Measurements from ENCODE around the gene RPL26. TPM values are rescaled to one million over a fixed set of nuclear protein-coding genes. Genes with fewer than 3 reads are reported as not detected.
"Not testable (repeated sequence)": the region's sequence is repeated elsewhere in the genome, so short reads cannot be mapped to it uniquely, and the experiment has no call there.

Gene RPL26
- total RNA-seq, 2 donors from 2014 or later = 1,739 to 2,129 TPM

GRCh38 chr17:8376271-8377067 lies 6.5 kb downstream of the RPL26 start, which contains the start of gene KRABD2:
Gene KRABD2 (minus strand): TSS chr17:8376704.
- peaks cover 10% of the 10 kb centered on the region for H3K4me1 ChIP-seq (ENCODE audit: control insufficient read depth, insufficient read depth, low read length)
- Mint-ChIP-seq H3K27ac (peak within 1 kb of the TSS; percentile 94), H3K4me3 (peak within 1 kb of the TSS; percentile 82), H3K4me1 (peaks cover 21% of the 10 kb centered on the region), H3K9me3 (peaks cover 4% of the 10 kb centered on the region), H3K27me3 (ENCODE audit: insufficient read depth) (no peaks in the 10 kb centered on the region), H3K36me3 (ENCODE audit: low read depth) (peaks cover 71% of the 10 kb centered on the region)
- WGBS, 2 experiments (ENCODE audit: insufficient coverage in 1 of 2, insufficient read length in 1 of 2) = 12 to 29% methylated on average over 11 to 41 of the region's 41 CpGs
- no peaks in the 10 kb centered on the region for H3K27me3 ChIP-seq (ENCODE audit: control insufficient read depth, insufficient read depth, low read length, poor library complexity, severe bottlenecking)
- H3K9ac ChIP-seq (ENCODE audit: extremely low read depth, low read length, poor library complexity, severe bottlenecking) = peak within 1 kb of the TSS; percentile 61
- H3K27ac ChIP-seq (ENCODE audit: low read depth, low read length) = peak within 1 kb of the TSS; percentile 80
- peak; percentile 77 for TF ChIP-seq CTCF (conservative IDR thresholded peaks at IDR 0.05)
- peak within 1 kb of the TSS; percentile 77 for H3K4me3 ChIP-seq (ENCODE audit: low read length)
- peak; percentile 99 for DNase-seq
- peaks cover 49% of the 10 kb centered on the region for H3K36me3 ChIP-seq (ENCODE audit: control insufficient read depth, insufficient read depth, low read length)
- no peaks in the 10 kb centered on the region for H3K9me3 ChIP-seq (ENCODE audit: control insufficient read depth, low read length)

GRCh38 chr17:8375738-8376259 lies 7.2 kb downstream of the RPL26 start:
- DNase-seq = peak; percentile 63
- peaks cover 42% of the 10 kb centered on the region for H3K36me3 ChIP-seq (ENCODE audit: control insufficient read depth, insufficient read depth, low read length)
- H3K27ac Mint-ChIP-seq = peak overlapping the region; percentile 89
- peak overlapping the region; percentile 82 for H3K4me3 Mint-ChIP-seq
- H3K27me3 Mint-ChIP-seq (ENCODE audit: insufficient read depth) = no peaks in the 10 kb centered on the region
- H3K4me1 ChIP-seq (ENCODE audit: control insufficient read depth, insufficient read depth, low read length) = peaks cover 6% of the 10 kb centered on the region
- H3K9me3 ChIP-seq (ENCODE audit: control insufficient read depth, low read length) = no peaks in the 10 kb centered on the region
- H3K4me1 Mint-ChIP-seq = peaks cover 15% of the 10 kb centered on the region
- no peak for TF ChIP-seq CTCF (conservative IDR thresholded peaks at IDR 0.05)
- 79 to 87% methylated on average over 17 to 18 of the region's 18 CpGs for WGBS, 2 experiments (ENCODE audit: insufficient coverage in 1 of 2, insufficient read length in 1 of 2)
- H3K9me3 Mint-ChIP-seq = peaks cover 4% of the 10 kb centered on the region
- no peaks in the 10 kb centered on the region for H3K27me3 ChIP-seq (ENCODE audit: control insufficient read depth, insufficient read depth, low read length, poor library complexity, severe bottlenecking)
- H3K36me3 Mint-ChIP-seq (ENCODE audit: low read depth) = peaks cover 69% of the 10 kb centered on the region
- H3K27ac ChIP-seq (ENCODE audit: low read depth, low read length) = peak overlapping the region; percentile 80
- peak overlapping the region; percentile 61 for H3K9ac ChIP-seq (ENCODE audit: extremely low read depth, low read length, poor library complexity, severe bottlenecking)
- H3K4me3 ChIP-seq (ENCODE audit: low read length) = peak overlapping the region; percentile 77

- H3K27ac Mint-ChIP-seq; H3K27me3 ChIP-seq (ENCODE audit: control insufficient read depth, insufficient read depth, low read length, poor library complexity, severe bottlenecking); H3K27ac ChIP-seq (ENCODE audit: low read depth, low read length); H3K9me3 ChIP-seq (ENCODE audit: control insufficient read depth, low read length); H3K9ac ChIP-seq (ENCODE audit: extremely low read depth, low read length, poor library complexity, severe bottlenecking); H3K9me3 Mint-ChIP-seq; H3K4me1 ChIP-seq (ENCODE audit: control insufficient read depth, insufficient read depth, low read length); H3K4me3 Mint-ChIP-seq; H3K27me3 Mint-ChIP-seq (ENCODE audit: insufficient read depth); H3K4me3 ChIP-seq (ENCODE audit: low read length); DNase-seq: not testable (repeated sequence)
- peaks cover 65% of the 10 kb centered on the region for H3K36me3 Mint-ChIP-seq (ENCODE audit: low read depth)
- H3K36me3 ChIP-seq (ENCODE audit: control insufficient read depth, insufficient read depth, low read length) = peaks cover 34% of the 10 kb centered on the region
- H3K4me1 Mint-ChIP-seq = peaks cover 12% of the 10 kb centered on the region
- WGBS, 2 experiments (ENCODE audit: insufficient coverage in 1 of 2, insufficient read length in 1 of 2) = 93% methylated on average over 3 to 26 of the region's 26 CpGs
These were observed 9.1 kb downstream of the RPL26 start for GRCh38 chr17:8373856-8374255.

Data from endodermal cell (in vitro differentiated cells).